ENCODE measurements around the gene SLC9A9.

Gene SLC9A9

DNA sequence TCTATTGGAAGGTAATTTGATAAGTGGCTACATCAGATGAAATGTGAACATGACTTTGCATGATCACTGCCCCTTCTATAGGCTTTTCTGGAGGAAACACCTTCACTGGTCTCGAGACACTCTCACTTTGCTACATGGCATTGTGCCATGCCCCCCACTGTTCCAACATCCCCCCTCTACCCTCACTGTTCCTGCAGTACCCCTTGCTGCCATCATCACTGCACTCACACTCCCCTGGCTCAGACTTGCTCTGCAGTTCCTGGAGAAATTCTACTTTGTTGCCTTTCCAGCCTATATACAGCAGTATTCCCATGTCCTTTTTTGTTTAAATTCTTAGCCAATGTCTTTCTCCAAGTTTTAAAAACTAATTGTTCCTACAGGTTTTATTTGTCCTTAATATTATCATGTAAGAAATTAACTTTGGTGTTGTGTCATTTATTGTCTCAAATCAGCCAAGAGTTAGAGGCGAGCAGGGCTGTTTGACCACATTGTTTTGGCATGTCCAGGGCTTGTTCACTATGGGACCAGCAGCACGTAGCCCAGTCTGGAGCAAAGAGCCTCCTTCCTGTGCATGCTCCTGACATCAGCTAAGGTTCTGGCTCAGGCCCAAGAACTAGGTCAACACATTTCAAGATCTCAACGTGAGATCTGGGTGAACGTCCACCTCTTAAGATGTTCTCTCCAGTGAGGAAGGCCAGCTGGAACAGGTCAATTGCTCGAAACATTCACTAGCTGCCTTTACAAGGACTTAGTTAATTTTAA is 246.4 kb downstream of the SLC9A9 start:
- no peak overlapping the region for H3K4me2 ChIP-seq (ENCODE audit: low read length)
- H3K9ac ChIP-seq (ENCODE audit: low read length), result no peak overlapping the region

DNA sequence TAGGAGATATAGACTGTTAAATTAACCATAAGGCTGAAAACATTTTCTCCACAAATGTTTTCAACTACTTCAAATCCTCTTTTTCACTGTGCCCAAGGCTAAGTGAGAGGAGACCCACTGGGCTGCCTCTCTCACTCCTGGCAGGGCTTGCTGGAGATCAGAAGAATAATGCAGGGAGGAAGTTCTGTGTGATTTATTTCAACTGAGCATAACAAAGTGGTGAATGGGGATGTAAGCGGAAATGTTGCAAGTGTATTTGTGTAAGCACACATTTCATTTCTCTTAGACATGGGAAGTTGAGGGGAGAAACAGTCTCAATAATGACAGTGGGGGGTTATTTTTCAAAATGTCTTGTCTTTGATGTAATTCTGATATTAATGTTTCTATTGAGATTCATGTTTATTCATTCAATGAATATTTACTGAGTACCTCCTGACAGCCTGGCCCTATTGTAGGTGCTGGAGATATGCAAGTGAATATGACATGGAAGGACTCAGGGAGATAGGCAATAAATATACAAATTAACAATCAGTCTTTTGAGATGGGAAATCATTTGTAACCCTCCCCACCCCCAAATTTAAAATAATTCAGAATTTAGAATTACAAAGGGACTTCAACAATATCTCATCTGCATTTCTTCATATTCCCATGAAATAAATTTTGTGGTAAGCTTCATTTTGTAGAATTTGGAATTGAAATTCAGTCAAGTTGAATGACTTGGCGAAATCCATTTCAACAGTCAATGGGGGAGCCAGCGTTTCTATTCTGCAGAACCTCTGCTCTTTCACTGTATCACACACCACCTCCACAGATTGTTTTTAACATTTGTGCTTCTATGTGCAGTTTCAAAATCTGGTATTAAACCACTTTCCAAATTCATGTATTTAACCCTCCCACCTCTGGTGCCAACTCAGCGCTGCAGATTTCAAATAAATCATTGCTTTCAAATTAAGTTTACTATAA is 247.2 kb downstream of the SLC9A9 start:
- H4K20me1 ChIP-seq (ENCODE audit: insufficient read depth, low read length), result no peaks in the 10 kb centered on the region
- TF ChIP-seq EZH2phosphoT487 (IDR thresholded peaks at IDR 0.05; ENCODE audit: low read depth) (no peak), CTCF (IDR thresholded peaks at IDR 0.05; ENCODE audit: low read depth, low read length) (no peak)
- no peaks in the 10 kb centered on the region for H3K27me3 ChIP-seq (ENCODE audit: low read depth, low read length)
- H3K4me2 ChIP-seq (ENCODE audit: low read length), result no peak overlapping the region
- H3K9me3 ChIP-seq (ENCODE audit: insufficient read depth, low read length), result no peaks in the 10 kb centered on the region
- no peak overlapping the region for H3K4me3 ChIP-seq (ENCODE audit: low read length)
- H3K79me2 ChIP-seq (ENCODE audit: low read length), result no peaks in the 10 kb centered on the region
- H3K9ac ChIP-seq (ENCODE audit: low read length), result no peak overlapping the region
- no peak overlapping the region for H2AFZ ChIP-seq (ENCODE audit: low read depth, low read length)
- H3K36me3 ChIP-seq (replicated peaks; ENCODE audit: low read depth, low read length), result no peaks in the 10 kb centered on the region
- H3K4me1 ChIP-seq (ENCODE audit: low read length), result peaks cover 12% of the 10 kb centered on the region
- no peak overlapping the region for H3K27ac ChIP-seq (ENCODE audit: low read length)

More for the DNA sequence above, 246.4 kb downstream of the SLC9A9 start:
- Histone ChIP-seq H3K27me3 (ENCODE audit: low read depth, low read length) (no peaks in the 10 kb centered on the region), H3K4me3 (ENCODE audit: low read length) (no peak overlapping the region), H3K79me2 (ENCODE audit: low read length) (no peaks in the 10 kb centered on the region), H2AFZ (ENCODE audit: low read depth, low read length) (no peak overlapping the region), H3K36me3 (replicated peaks; ENCODE audit: low read depth, low read length) (no peaks in the 10 kb centered on the region), H3K27ac (ENCODE audit: low read length) (no peak overlapping the region), H3K4me1 (ENCODE audit: low read length) (peaks cover 12% of the 10 kb centered on the region), H3K9me3 (ENCODE audit: insufficient read depth, low read length) (no peaks in the 10 kb centered on the region), H4K20me1 (ENCODE audit: insufficient read depth, low read length) (no peaks in the 10 kb centered on the region)
- TF ChIP-seq CTCF (IDR thresholded peaks at IDR 0.05; ENCODE audit: low read depth, low read length) (no peak), EZH2phosphoT487 (IDR thresholded peaks at IDR 0.05; ENCODE audit: low read depth) (no peak)

DNA sequence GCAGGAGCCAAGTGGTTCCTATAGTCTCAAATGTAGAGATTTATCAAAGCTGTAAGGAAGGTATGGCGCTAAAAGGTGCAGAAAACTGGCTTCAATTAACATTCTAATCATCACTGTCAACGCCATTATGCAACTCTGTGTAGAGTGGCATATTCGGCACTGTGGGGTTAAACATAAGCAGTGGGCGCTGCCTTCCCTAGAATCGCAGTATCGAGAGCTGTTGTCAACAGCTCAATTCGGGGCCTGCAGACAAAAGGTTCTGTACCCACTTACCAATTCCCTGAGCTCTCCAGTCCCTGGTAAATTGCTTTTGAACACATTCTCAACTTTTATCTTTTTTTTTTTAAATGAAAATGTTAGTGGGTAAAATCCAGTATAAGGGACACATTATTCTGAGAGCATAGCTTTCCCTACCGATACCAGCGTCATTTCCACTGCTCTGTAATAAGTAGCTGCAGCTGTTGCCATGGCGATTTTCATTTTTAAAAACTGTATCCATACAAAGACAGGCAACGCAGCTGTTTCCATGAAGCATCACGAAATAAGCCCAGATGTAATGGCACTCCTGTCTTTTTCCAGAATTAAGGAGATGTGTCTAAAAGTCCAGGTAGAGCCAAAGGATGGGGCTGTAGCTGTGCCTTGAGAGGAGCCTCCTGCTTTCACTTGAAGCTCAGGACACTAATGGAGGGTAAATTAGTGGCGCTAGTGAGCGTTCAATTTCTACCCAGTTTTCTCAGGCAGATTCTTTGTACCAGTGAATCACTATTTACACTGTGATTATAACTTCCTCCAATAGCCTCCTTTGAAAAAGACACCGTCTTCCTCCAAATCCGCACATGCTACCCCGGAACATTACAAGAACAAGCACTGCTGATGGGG is 250.3 kb downstream of the SLC9A9 start:
- no peaks in the 10 kb centered on the region for H3K9me3 ChIP-seq (ENCODE audit: insufficient read depth, low read length)
- H3K79me2 ChIP-seq (ENCODE audit: low read length), result no peaks in the 10 kb centered on the region
- H3K4me1 ChIP-seq (ENCODE audit: low read length), result peaks cover 14% of the 10 kb centered on the region
- no peak overlapping the region for H3K27ac ChIP-seq (ENCODE audit: low read length)
- H3K4me3 ChIP-seq (ENCODE audit: low read length), result no peak overlapping the region
- TF ChIP-seq CTCF (IDR thresholded peaks at IDR 0.05; ENCODE audit: low read depth, low read length) (no peak), EZH2phosphoT487 (IDR thresholded peaks at IDR 0.05; ENCODE audit: low read depth) (no peak)
- no peaks in the 10 kb centered on the region for H4K20me1 ChIP-seq (ENCODE audit: insufficient read depth, low read length)
- no peaks in the 10 kb centered on the region for H3K36me3 ChIP-seq (replicated peaks; ENCODE audit: low read depth, low read length)
- H3K4me2 ChIP-seq (ENCODE audit: low read length), result no peak overlapping the region
- no peak overlapping the region for H2AFZ ChIP-seq (ENCODE audit: low read depth, low read length)
- no peaks in the 10 kb centered on the region for H3K27me3 ChIP-seq (ENCODE audit: low read depth, low read length)
- H3K9ac ChIP-seq (ENCODE audit: low read length), result no peak overlapping the region
